GM12873 (cell line): ENCODE data around the gene CCDC18.

ENCODE experiments used
- TF ChIP-seq, protein P1 (sequence below): IDR thresholded peaks from 2 replicates; pipeline ENCODE4 v1.5.1; 2012; ENCODE audit warnings: low read depth, mild to moderate bottlenecking, moderate library complexity, low read length, control low read depth; ENCODE audit not compliant: insufficient read depth; ENCODE audit errors: missing control alignments

The CCDC18 gene

DNA sequence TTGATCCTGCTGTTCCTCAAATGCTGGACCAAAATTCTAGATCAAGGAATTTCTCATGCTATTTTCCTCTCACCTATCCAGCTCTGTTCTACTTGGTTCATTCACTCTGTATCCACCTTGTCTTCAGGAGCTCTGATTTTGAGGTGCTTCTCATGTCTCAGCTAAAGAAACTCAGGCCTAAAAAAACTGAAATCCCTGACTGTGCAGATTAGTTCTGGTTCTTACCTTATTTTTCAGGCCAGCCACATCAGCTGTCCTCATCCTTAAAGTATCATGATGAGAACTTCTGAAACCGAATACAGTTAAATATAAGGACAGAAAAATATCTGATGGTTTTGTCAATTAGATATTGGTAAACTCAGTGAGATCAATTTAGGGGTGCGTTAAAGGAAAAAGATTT lies 137.4 kb downstream of the CCDC18 start:
- TF ChIP-seq, protein P1, sequence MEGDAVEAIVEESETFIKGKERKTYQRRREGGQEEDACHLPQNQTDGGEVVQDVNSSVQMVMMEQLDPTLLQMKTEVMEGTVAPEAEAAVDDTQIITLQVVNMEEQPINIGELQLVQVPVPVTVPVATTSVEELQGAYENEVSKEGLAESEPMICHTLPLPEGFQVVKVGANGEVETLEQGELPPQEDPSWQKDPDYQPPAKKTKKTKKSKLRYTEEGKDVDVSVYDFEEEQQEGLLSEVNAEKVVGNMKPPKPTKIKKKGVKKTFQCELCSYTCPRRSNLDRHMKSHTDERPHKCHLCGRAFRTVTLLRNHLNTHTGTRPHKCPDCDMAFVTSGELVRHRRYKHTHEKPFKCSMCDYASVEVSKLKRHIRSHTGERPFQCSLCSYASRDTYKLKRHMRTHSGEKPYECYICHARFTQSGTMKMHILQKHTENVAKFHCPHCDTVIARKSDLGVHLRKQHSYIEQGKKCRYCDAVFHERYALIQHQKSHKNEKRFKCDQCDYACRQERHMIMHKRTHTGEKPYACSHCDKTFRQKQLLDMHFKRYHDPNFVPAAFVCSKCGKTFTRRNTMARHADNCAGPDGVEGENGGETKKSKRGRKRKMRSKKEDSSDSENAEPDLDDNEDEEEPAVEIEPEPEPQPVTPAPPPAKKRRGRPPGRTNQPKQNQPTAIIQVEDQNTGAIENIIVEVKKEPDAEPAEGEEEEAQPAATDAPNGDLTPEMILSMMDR, result no peak

DNA sequence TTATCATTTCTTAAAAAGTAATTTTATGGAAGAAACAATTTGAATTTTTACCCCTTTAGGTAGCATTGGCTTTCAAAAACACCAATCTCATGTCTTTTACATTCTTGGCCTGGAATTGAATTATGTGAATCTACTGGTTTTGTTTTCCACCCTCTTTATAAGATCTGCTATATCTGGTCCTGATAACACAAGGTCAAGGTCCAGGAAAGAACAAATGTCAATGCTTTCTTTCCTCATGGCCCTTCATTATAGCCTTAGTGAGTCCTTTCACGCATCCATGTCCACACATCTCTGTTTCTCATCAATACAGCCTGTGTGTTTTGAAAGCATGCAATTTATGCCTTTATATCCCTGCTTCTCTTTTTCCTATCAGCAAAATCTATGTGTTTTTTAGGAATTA lies 141.2 kb downstream of the CCDC18 start:
- TF ChIP-seq, protein P1, result no peak

DNA sequence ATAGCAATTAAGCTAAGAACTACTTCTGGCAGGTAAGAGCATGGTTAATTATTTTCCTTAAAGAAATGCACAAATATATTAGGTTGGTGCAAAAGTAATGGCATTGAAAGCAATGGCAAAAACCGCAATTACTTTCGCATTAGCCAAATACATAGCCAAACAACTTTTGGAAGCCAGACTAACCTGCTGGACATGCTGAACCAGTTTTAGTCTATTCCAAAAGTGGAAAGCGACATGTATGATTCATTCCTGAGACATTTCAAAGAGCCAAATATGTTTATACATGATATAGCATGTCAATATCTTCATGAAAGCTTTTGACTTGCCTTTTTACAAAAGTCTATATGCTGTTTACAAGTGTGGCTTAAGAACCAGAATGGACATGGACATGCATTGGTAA lies 141.8 kb downstream of the CCDC18 start:
- TF ChIP-seq, protein P1, result no peak

DNA sequence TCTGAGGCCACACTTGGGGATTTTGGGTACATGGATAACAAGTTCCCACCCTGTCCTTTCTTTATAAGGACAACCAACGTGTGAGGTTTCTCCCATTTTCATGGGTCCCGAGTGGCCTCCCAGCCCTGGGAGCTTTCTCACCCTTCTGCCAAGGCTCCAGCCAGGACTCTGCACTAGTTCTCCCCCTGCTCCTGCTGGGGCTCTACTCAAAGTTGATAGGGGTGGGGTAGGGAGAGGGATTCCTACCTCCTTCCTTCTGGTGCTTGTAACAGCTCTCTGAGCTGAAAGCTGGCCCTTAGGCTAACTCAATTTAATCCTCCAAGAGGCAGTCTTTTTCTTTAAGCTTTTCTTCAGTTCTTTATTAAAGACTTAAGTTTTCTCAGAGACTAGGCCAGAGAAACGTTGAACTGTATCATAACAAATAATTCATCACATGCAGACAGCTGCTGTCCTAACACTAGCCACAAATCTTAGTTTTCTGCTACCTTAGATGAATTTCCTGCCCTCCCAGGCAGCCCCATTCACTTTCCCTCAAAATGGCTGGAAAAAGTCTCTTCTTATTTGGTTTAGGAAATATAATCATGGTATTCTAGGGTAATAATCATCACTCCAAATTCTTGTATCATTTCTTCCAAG lies 142.8 kb downstream of the CCDC18 start:
- TF ChIP-seq, protein P1, result no peak

DNA sequence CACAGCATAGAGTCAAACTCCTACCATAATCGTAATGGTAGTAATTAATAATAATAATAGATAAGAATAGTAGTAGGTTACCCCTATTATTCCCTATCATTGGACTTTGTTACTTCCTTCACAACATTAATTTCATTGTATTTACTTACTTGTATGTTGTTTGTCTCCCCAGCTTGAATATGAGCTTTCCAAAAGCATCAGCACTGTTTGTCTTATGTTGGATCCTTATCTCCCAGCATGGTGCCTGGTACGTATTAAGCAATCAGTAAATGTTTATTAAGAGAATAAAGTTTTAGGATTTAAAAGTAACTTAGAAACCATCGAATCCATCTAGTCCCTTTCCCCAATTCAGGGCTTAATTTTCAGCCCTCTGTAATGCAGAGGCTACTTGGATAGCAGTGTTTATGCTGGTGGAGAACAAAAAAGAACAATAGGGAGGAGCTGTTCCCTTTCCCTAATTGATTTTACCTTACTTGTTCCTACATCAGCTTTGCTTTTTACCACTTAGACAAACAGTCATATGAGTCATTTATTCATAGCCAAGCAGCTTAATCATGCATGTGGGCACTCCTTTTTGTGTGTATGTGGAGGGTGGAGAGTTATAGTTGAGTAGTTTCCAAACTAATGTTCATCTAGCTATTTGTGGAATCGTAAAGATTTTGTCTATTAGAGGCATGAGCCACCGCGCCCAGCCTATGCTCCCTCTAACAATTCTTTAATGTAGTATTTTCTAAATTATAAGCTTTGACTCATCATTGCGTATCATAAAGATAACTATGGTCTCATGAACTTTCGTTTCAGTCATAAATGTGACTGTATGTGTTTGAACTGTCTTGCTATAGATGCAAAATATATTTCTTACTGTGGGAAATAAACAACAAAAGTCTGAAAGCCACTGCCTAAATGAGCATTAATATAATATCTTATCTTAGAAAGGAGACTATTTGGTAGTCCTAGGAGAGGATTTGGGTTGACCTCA lies 144.3 kb downstream of the CCDC18 start:
- TF ChIP-seq, protein P1, result no peak
